Renal cortical epithelial cell (primary cell): ENCODE results near the gene NECTIN3. TPM values are rescaled to one million over a fixed set of nuclear protein-coding genes. Genes with fewer than 3 reads are reported as not detected.

Experiments used
- DNase-seq: peaks from one replicate; pipeline ENCODE4 v3.0.0-alpha.2; 2011; ENCODE audit warnings: low read depth
- total RNA-seq: library from RNA; depleted of rRNA; stranded (reverse); fragments of >200 nt; gene quantifications from 2 replicates; pipeline ENCODE4 v1.2.3, GENCODE V29; 2014

The NECTIN3 gene
- total RNA-seq, 1 donor from 2014 or later, result 74.7 TPM

DNA sequence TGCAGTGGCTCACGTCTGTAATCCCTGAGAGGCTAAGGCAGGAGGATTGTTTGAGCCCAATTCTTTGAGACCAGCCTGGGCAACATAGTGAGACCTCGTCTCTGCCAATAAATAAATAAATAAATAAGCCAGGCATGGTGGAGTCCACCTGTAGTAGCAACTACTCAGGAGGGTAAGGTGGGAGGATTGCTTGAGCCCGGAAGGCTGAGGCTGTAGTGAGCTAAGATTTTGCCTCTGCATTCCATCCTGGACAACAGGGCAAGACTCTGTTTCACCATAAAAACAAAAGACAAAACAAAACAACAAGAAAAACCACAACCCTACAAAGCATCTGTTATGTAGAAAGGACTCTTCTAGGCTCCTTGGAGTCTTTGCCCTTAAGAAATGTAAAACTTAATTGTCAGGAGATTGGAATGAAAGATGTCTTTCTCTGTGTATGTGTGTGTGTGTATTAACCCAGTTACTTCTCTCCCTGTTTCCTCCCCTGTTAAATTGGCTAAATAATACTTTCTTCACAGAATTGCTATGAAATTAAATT lies 9.5 kb downstream of the NECTIN3 start:
- peak; percentile 22 for DNase-seq

DNA sequence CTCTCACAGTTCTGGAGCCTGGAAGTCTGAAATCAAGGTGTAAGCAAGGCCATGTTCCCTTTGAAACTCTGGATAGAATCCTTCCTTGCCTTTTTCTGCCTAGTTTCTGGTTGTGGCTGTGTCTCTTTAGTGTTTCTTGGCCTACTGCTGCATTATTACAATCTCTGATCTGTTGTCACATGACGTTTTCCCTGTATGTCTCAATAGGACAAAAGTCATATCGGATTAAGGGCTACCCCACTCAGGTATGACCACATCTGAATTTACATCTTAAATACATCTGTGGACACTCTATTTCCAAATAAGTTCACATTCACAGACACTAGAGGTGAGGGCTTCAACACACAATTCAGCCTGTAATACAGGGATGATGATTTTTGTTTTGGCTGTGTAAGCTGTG lies 13.3 kb downstream of the NECTIN3 start:
- no peak for DNase-seq

DNA sequence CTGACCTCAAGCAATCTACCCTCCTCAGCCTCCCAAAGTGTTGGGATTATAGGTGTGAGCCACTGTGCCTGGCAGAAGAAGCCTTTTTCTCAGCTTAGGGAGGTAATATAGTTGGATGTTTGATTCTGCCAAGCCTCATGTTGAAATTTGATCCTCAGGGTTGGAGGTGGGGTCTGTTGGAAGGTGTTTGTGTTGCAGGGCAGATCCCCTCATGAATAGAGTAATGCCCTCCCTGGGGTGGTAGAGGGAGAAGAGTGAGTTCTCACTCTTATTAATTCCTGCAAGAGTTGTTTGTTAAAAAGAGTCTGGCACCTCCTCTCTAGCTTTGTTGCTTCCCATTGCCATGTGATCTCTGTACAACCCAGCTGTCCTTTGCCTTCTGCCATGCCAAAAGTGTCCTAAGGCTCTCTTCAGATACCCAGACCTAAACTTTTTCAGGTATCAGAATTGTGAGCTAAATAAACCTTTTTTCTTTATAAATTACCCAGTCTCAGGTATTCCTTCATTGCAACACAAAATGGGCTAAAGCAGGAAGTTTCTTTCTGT lies 16.4 kb downstream of the NECTIN3 start:
- DNase-seq, result no peak

DNA sequence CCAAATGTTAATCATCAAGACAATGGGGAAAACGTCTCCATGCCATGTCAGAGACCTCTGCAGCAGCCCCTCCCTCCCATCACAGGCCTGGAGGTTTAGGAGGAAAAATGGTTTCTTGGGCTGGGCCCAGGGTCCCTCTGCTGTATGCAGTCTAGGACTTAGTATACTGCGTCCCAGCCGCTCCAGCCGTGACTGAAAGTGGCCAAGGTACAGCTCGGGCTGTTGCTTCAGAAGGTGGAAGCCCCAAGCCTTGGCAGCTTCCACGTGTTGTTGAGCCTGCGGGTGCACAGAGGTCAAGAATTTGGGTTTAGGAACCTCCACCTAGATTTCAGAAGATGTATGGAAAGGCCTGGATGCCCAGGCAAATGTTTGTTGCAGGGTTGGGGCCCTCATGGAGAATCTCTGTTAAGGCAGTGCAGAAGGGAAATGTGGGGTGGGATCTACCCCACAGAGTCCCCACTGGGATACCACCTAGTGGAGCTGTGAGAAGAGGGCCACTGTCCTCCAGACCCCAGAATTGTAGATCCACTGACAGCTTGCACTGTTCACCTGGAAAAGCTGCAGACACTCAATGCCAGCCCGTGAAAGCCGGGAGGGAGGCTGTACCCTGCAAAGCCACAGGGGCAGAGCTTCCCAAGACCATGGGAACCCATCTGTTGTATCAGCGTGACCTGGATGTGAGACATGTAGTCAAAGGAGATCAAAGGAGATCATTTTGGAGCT lies 25.0 kb downstream of the NECTIN3 start:
- DNase-seq, result no peak

DNA sequence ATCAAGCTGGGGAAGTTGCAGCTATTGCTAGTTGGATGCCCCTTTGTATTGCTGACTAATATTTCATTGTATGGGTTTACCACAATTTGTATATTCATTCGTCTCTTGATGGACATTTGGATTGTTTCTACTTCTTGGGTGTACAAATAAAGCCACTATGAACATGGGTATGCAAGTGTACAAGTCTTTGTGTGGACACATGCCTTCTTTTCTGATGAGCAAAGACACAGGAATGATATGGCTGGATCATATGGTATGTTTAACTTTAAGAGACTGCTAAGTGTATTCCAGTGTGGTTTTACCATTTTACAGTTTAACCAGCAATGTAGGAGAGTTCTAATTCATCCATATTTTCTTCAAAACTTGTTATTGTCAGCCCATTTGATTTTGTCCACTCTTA lies 32.2 kb downstream of the NECTIN3 start:
- DNase-seq, result no peak

DNA sequence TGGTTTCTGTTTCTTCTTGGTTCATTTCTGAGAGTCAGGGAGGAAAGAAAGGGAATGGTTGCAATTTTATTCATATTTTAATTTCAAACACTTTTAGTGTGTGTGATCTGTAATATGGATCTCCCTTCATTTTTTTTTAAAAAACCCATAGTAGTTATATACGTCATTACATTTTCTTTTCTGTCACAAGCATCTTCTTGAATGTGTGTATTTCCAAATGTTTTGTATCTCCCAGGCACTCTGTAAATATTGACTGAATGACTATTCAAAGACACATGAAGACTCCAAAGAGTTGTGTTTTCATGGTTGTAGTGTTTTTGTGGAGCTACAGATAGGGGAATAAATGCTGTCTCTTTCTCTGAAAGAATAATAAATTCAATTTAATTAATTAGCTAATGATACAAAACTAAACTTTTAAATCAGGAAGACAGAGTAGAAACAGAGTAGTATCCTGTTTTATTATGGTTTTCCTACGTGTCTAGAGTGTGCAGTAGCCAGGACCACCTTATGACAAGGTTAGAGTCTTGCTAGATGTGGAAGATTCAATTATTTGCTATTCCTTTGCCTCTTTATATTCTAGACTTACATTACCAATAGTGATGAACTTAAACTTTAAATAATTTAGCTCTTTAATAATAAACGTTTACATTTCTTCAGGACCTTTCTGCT lies 35.5 kb downstream of the NECTIN3 start:
- no peak for DNase-seq

DNA sequence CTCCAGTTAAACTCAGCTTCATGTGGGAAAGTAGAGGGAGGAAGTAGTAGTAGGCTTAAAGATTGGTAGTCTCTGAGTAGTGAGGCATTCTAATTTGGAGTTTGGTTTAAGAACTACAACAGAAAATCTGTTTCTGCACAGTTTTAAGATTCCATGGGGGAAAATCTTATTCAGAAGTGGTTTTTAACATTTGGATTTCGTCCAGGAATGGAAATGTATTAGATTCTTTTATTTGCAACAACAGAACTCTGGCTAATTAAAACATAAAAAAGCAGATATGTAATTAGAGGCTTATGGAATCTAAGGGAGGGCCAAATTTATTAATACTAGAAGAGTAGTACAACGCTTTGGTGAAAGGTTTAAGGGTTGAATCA lies 36.0 kb downstream of the NECTIN3 start:
- no peak for DNase-seq

DNA sequence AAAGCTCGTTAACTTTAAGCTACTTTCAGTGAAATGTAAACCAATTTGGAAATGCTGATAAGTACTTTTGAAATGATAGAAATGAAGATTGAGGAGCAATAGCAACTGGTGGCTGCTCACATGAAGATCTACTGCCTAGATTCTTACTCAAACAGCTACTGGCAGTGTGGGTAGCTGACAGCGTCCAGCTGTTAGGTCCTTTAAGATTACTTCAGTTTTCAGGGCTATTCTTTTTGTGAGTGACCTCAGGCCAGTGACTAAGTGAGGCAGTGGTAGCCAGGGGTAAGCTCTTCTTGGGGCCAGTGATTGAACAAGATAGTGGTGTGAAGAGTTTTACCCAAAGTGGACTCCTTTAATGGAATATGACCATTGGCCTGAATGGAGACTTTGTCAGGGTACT lies 41.3 kb downstream of the NECTIN3 start:
- no peak for DNase-seq

DNA sequence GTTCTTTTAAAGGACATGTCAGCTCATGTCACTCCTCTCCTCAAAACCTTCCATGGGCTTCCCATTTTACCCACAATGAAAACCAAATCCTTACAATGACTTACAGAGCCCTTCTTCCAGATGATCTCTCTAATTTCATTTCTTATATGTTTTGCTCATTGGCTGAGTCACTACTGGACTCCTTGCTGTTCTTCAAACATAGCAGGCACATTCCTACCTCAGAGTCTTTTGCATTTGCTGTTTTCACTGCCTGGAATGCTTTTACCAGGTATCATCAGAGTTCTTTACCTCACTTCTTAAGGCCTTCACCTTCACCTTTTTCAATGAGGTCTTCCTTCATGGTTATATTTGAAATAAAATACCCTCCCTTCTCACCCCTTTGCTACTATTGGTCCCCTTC lies 57.3 kb downstream of the NECTIN3 start:
- DNase-seq, result peak; percentile 18

DNA sequence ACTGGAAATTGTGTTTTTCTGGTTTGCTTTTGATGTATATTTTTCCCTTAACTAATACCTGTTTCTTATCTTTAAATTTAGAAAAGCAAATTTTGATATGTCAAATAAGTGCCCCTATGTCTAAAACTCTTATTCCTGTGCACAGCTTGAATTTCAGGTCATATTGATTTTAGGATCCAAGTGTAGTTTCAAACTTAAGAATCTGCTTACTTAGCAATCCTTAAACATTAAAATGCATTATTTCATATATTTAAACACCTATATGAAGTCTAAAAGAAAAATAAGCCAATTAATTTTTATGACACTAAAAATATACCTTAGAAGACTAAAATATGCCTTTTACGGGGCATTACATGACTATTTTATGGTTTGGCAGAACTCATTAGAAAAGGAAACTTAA lies 59.2 kb downstream of the NECTIN3 start:
- DNase-seq, result no peak

DNA sequence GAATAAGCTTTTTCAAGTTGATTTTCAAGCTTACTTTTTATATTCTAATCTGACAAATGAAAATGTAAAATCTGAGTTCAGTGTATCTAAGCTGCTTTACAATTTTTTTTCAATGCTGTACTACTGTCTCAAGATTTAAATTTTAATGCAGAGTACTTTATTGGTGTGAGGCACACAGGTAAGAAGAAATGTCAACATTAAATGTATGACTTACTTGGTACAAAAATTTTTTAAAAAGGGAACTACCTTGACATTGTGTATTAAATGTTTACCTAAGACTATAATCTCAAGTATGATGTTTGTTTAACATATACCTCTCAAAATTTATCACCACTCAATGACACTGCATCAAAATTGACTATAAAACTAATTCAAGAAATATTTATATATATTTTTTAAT lies 62.7 kb downstream of the NECTIN3 start:
- DNase-seq, result no peak

DNA sequence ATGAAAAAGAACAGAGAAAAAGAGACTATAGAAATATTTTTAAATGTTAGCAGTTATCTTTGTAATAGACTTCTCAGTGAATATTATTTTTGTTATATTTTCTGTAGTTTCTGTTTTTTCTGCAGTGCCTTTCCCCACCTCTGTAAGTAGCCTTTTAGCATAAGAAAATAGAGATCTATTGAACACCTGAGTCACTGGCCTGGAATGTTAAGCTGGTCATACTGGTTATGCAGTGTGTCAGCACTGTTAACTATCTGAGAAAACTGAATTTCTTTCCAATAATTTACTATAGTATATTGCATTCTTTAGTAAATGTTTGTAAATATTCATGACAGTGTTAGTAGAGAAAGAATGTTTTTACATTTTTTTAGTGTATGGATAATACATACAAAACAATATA lies 79.8 kb downstream of the NECTIN3 start:
- DNase-seq, result peak; percentile 84

DNA sequence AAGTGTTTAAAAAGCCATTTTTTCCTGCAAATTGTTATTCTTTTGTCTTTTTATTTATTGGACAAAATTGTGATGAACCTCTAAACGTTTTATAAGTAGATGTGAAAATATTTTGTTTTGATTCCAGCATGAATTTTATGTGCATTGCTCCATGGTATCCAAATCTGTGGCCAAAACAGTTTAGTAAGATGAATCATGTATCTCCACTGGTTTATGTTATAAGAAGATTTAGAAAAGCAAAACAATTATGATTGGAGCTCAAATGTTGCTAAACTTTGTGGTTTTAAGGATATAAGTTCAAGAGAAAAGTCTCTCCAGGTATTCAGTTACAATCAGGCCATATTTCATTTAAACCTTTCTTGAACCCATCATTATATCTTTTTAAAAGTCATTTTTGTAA lies 80.9 kb downstream of the NECTIN3 start:
- no peak for DNase-seq

DNA sequence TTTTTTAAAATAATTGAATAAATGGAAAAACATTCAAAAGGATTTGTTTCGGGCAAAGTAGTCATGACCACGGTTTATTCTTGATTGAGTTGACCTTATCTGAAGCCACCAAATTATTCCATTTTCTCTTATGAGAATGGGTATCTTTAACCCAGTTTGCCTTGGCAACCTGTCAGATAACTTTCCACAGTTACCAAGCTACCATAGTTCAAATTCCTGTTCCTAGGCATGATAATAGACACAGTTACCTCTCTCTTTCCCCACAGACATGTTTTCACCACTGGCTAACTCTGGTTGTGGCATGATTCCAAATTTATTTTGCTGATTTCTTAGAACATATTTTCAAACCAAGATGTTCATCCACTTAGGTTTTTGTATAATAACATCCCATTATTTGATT lies 84.9 kb downstream of the NECTIN3 start:
- DNase-seq, result peak; percentile 11

DNA sequence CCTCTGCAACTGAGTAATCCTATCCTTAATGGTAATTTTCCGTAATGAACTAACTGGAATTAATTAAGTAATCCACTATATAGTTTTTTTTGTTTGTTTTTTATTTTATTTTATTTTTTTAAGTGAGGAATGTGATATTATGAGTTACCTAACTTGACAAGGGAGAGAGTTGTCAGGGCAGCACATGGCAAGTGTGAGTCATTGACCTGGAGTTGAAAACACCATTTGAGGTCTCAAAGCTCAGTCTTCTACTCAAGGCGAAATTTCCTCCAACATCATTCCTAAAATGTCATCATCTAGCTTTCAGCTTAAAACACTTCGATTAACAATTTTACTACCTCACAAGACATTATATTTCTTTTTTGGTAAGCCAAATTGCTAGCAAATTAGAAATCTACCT lies 87.8 kb downstream of the NECTIN3 start:
- DNase-seq, result peak; percentile 40

DNA sequence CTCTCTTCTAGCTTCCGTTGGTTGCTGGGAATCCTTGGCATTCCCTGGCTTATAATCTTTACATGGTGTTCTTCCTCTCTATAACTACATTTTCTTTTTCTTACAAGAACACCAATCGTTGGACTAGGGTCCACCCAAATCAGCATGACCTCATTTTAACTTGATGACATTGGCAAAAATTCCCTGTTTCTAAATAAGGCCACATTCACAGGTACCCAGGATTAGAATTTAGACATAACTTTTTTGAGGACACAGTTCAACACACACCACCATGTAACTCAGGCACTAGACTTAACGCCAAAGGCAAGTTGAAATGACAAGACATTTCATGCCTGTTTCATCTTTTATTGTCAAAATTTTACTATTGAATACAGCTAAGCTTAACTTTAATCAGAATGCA lies 93.0 kb downstream of the NECTIN3 start:
- no peak for DNase-seq

DNA sequence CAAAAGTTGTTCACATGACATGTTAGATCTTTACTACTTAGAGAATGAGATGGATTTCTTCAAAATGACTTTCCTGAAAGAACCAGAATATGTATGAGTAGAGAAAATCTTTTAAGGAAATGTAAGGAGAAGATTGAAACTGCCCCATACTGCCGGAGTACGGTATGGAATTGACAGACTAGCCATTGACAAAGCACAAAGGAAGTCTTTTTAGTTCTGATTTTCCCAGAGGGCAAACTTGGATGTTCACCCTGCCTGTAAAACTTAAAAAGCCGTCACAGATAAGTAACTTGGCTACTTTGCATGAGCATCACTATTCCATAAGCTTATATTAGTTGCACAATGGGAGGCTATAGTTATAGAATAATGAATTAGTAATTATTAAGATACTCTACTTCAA lies 93.8 kb downstream of the NECTIN3 start:
- DNase-seq, result no peak

DNA sequence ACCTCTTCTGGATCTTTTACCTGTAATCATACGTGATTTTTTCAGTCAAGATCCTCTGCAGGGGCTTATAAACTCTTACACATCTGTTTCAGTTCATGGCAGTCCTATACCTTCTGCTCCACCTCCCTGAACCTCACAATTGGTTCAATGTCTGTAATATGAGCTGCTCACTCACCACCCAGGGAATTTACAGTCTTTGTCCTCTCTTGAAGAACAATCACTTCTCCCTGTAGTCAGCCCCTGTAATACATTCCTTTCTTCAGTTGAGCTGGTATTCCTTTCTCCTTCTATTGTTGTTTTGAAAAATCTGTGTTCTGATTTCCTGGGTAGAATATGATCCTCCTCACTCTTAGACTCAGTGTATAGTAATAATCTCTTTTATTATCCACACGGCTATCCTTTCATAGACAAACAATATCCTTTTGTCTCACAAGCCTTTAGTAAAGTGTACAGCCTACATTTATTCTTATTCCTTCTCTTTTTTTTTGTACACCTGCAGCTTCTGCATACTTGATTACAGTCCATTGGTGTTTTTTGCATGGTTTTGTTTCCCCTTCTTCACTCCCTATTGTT lies 101.8 kb downstream of the NECTIN3 start:
- peak; percentile 14 for DNase-seq

DNA sequence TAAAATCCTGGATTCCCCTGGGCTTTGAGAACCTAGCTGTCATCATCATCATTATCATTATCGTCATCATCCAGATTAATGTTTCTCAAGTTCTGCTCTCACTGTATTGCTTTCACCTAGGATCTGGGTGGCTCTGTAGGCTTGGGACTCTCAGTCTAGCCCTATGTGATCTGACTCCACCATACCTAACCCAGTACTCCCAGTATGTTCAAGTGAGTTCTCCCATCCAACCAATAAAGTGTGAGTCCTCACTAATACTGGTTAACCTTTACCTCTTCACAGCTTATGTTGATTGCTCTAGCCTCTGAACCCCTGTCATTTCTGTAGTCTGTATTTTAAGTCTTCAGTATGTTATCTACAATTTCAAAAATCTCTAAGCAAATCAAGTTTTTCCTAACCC lies 102.3 kb downstream of the NECTIN3 start:
- no peak for DNase-seq

DNA sequence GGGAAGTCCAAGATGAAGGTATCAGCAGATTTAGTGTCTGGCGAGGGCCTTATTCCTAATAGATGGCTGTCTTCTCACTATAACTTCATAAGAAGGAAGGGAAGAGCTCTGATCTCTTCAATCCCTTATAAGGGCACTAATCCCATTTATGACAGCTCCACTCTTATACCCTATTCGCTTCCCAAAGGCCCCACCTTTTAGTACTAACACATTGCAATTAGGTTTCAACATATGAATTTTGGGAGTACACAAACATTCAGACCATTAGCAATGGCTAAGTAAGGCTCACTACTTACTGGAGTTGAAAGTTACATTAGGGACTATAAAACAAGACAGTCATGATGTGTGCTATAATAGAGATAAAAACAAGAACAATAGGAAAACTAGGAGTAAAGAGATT lies 118.9 kb downstream of the NECTIN3 start:
- DNase-seq, result no peak

DNA sequence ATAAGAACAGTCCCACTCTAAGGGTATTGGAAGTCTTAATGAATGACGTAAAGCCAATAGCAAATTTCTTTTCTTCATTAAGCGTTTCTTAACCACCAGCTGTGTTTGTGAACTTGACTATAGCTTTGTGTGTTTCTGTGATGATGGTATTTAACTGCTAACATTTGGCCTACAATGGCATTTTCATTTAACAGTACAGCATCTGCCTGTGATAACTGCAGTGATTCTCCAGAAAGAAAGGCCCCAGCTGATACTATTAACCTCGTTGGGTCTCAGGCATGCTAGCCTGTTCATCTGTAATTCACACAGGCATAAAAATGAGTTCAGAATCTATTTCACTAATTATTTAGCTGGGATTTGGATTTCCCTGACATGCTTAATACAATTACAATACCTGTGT lies 121.9 kb downstream of the NECTIN3 start:
- no peak for DNase-seq

DNA sequence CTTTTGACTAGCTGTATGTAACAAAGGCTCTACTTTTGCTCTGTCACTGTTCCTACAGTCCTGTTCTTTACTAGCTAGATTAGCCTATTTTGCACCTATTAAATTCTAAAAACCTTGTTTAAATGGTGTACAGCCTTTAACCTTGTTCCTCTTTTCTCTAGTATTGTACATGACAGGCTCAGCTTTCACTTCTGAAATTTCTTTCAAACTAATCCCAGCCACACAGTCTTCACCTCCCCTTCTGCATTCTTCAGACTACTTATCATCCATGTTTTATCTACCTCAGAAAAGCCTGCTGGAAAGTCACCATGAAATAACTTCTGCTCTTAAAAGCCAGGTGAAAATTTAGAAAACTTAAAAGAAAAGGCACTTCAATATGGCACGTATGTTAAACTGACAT lies 122.4 kb downstream of the NECTIN3 start:
- DNase-seq, result no peak

DNA sequence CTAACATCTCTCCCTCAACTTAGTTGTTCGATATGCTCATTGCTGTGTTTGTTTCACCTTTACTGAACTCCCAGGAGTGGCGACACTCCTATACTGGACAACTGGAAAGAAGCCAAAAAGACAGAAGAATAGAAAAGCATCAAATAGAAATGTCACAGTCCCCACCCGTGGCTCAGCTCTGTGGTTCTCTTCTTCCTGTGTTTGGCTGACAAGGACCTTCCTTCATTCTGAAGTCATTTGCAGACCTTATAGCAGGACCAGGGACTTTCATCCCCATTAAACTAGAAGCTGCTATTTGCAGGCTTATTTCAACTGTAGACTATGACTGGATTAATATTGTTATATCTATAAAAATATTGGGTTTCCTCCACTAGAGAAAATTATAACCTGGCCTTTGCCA lies 125.9 kb downstream of the NECTIN3 start:
- no peak for DNase-seq
